ENCODE data around the gene DAP.
"Not testable (repeated sequence)": the region's sequence is repeated elsewhere in the genome, so short reads cannot be mapped to it uniquely, and the experiment has no call there.

Gene DAP

DNA sequence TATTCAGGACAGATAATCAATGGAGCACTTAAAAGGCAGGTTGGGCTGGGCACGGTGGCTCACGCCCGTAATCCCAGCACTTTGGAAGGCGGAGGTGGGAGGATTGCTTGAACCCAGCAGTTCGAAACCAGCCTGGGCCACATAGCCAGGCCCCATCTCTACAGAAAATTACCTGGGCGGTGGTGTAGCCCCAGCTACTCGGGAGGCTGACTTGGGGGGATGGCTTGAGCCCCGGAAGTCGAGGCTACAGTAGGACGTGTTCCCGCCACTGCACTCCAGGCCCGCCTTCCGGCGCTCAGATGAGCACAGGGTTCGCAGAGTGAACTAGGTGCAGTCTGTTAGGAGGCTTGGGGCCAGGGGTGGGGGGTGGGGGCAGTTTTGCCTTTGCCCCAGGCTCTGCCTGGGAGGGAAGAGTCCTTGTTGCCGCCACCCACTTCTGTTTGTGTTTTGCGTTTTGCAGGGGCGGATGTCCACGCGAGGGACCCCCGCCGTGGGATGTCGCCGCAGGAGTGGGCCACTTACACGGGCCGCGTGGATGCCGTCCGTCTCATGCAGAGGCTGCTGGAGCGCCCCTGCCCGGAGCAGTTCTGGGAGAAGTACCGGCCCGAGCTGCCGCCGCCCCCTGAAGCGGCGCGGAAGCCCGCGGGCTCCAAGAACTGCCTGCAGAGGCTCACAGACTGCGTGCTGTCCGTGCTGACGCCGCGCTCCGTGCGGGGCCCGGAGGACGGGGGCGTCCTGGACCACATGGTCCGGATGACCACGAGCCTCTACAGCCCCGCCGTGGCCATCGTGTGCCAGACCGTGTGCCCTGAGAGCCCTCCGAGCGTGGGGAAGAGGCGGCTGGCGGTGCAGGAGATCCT, 112.0 kb downstream of the DAP start:
- no peak for DNase-seq

- no peak for DNase-seq
Measured at GRCh38 chr5:10647640-10648039, 113.4 kb downstream of the DAP start.

GRCh38 chr5:10645671-10646070, 115.4 kb downstream of the DAP start:
- no peak for DNase-seq

DNA sequence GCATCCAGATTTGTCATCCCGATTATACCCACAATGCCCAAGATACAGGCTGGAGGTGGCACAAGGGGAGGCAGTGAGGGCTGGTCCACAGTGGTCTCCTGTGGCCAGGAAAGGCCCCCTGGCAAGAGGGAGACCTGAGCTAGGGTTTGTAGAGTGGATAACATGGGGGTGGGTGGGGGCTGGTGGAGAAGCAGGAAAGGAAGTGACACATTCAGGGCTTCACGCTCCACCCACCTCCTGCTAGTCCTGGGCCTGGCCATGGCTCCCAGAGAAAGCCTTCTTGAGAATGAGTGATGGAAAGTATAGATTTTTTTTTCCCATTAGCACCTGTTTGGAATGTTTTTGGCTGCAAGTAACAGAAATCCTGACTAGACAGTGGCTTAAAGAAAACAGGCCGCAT, 115.9 kb downstream of the DAP start:
- DNase-seq = no peak

GRCh38 chr5:10644192-10644591, 116.8 kb downstream of the DAP start:
- DNase-seq = no peak

- no peak for DNase-seq
Measured at GRCh38 chr5:10642367-10642766, 118.7 kb downstream of the DAP start.

- no peak for DNase-seq
Measured at GRCh38 chr5:10639846-10640368, 121.1 kb downstream of the DAP start.

DNA sequence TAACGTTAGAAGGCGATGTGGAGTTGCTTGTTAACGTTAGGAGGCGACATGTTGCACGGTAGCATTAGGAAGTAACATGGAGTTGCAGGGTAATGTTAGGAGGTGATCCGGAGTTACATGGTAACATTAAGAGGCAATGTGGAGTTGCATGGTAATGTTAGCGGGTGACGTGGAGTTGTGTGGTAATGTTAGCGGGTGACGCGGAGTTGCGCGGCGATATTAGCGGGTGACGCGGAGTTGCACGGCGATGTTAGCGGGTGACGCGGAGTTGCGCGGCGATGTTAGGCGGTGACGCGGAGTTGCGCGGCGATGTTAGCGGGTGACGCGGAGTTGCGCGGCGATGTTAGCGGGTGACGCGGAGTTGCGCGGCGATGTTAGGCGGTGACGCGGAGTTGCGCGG, 122.3 kb downstream of the DAP start:
- DNase-seq = not testable (repeated sequence)

GRCh38 chr5:10637944-10638343, 123.1 kb downstream of the DAP start:
- no peak for DNase-seq

DNA sequence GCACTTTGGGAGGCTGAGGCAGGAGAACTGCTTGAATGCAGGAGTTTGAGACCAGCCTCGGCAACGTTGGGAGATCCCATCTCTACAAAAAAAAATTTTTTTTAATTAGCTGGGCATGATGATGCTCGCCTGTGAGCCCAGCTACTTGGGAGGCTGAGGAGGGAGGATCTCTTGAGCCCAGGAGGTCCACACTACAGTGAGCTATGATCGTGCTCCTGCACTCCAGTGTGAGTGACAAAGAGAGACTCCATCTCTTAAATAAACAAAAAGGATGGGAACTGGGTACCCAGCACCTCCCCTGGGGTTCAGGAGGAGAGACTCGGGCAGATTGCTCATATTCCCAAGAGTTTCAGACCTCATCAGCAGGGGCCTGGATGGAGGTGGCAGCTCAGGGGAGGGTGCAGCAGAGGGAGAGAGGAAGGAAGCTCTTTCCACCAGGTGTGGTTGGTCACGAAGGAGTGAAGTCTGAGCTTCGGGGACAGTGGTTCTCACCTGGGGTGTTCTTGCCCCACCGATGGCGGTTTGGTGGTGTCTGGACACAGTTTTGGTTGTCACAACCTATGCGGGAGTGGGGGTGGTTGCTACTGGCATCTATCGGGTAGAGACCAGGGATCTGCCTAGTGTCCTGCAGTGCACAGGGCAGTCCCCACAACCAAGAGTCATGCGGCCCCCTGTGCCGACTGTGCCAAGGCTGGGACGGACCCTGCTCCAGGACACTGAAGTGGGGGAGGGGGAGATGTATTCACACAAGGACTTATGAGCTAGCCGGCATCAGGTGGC, 124.5 kb downstream of the DAP start:
- no peak for DNase-seq

- DNase-seq = peak; percentile 21
Measured at GRCh38 chr5:10635867-10636350, 125.1 kb downstream of the DAP start.

DNA sequence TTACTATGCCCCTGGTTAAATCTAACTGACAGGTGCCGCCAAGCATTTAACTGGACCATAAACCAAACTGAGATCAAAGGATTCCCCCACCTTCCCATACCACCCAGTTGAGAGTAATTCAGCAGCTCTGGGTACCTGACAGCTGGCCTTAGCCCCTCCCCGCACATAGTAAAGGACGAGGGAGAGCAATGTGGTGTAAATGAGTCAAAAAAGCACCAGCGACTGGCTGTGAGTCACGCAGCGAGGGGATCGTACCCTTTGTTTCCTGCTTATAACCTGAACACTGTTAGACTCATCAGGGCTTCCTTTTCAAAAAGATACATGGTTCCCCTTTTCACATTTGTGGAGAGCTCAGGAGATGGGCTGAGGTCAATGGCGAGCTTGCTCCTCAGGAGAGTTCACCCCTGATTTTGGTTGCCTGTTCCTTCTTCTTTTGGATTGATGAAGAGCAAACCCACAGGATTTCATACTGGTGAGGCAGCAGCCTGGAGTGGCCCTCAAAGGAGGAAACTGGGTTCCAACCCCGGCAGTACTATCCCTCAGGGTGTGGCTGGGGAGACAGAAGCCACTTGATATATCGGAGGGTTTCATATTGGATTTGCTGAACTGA, 125.7 kb downstream of the DAP start:
- peak; percentile 82 for DNase-seq

- no peak for DNase-seq
Measured at GRCh38 chr5:10634562-10634961, 126.5 kb downstream of the DAP start.

- no peak for DNase-seq
Measured at GRCh38 chr5:10634050-10634449, 127.0 kb downstream of the DAP start.

DNA sequence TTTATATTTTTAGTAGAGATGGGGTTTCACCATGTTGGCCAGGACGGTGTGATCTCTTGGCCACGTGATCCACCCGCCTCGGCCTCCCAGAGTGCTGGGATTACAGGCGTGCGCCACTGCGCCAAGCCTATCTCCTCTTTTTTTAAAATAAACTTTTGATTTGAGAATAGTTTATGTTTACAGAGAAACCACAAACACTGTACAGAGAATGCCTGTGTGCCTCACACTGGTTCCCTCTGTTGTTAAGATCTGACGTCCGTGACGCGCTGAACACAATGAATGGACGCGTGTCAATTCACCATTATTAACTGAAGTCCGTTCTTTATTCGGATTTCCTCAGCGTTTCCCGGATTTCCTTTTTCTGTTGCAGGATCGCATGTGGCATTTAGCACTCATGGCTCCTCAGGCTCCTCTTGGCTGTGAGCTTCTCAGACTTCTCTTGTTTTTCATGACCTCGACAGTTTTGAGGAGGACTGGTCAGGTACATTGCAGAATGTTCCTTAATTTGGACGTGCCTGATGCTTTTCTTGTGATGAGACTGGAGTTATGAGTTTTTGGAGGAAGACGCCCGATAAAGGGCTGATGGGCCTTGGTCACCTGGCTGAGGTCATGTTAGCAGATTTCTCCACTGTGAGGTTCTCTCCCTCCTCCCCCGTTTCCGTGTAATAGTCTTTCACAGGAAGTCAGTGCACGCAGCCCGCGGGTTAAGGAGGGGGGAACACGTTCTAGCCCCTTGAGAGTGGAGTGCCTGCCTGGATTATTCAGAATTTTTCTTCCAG, 127.6 kb downstream of the DAP start:
- DNase-seq = peak; percentile 45

DNA sequence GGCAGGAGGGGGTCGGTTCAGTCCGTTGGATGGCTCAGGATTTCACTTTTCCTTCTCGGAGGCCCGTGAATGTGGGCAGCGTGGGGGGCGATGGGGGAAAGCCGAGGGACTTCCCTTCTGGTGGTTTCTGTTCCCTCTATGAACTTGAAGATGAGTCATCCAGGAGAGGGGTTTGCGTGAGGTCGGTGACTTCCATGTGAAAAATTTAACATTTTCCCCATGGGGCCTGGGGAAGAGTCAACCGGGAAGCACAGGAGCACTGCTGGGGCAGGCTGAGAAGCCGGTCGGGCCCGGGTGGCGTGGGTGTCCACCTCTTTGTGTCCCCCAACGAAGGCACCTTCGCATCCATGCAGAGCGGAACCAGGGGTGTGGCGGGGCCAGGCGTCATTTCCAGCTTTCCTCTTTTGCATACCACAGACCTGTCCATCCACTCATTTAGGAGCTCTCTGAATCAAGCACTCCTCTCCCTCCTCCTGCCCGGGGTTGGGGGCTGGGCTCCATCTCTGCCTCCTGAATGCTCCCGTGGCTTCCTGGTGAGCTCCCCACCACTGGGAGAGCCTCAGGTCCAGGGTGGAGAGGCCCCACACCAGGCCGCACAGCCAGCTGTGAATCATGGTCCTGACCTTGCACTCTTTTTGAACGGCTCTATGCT, 128.8 kb downstream of the DAP start:
- peak; percentile 59 for DNase-seq

GRCh38 chr5:10631316-10631996, 129.6 kb downstream of the DAP start:
- DNase-seq = no peak

DNA sequence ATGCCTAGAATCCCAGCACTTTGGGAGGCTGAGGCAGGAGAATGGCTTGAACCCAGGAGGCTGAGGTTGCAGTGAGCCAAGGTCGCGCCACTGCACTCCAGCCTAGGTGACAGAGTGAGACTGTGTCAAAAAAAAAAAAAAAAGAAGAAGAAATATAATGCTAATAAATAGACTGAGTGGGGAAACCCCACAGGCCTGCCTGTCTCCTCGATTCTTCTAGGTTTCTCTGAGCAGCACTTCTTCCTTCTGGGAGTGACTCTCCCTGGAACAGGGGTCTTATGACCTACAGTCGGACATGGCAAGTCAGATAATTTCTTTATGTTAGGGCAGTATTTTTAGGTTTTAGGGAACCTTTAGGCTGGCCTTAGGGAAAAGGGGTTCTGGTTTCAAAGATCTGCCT, 130.3 kb downstream of the DAP start:
- not testable (repeated sequence) for DNase-seq

- DNase-seq = no peak
Measured at GRCh38 chr5:10630126-10630525, 130.9 kb downstream of the DAP start.

GRCh38 chr5:10629682-10630081, 131.4 kb downstream of the DAP start:
- DNase-seq = no peak
